HepG2 (cell line): ENCODE data around the gene ZNF608. TPM values are rescaled to one million over a fixed set of nuclear protein-coding genes. Genes with fewer than 3 reads are reported as not detected.

Experiments used
- ATAC-seq: fragments of 200-7000 bp; cut with Tn5 transposase; 3 replicates; pipeline ENCODE4 v1.9.1; 2020; ENCODE audit warnings: mild to moderate bottlenecking, moderate library complexity
- BruUV-seq: library from RNA; stranded (reverse); fragments of 400-500 nt; replicated peaks from 2 replicates; lab custom pipeline; 2021; lab: Mats Ljungman, UMichigan
- CTCF ChIA-PET: fragments of 300-600 bp; formaldehyde crosslinking; extraction: SDS; loops from one replicate; lab custom pipeline; 2021; ENCODE audit warnings: low total read pairs, inconsistent platforms, low intra/inter-chr PET ratio; lab: Yijun Ruan, JAX
- POLR2A ChIA-PET: fragments of 350-600 bp; sonication (Branson Sonifier 250); formaldehyde crosslinking; loops from one replicate; lab custom pipeline; 2020; ENCODE audit warnings: antibody characterized with exemption, inconsistent platforms; lab: Yijun Ruan, JAX
- DNase-seq: peaks from one replicate; pipeline ENCODE4 v3.0.0-alpha.2; 2015; ENCODE audit warnings: low spot score
- FAIRE-seq: peaks from 3 replicates; lab custom pipeline; 2011; peaks lifted over from hg19 to GRCh38; lab: Jason Lieb, UNC
- H2AFZ ChIP-seq: one replicate; pipeline ENCODE4 v1.6.1; 2011; ENCODE audit warnings: low read length, inconsistent platforms
- H3K27ac ChIP-seq: fragments of 300-600 bp; 3 replicates; pipeline ENCODE4 v1.8.0; 2011; ENCODE audit warnings: mixed run types, mild to moderate bottlenecking, mixed read lengths, low read length, inconsistent platforms; ENCODE audit not compliant: insufficient read depth; ENCODE audit errors: extremely low read length
- H3K27me3 ChIP-seq, 2 experiments: fragments of 200-600 bp in 1 of 2; 2 replicates in 1 of 2; 3 replicates in 1 of 2; pipeline versions ENCODE4 v1.6.0 to v1.8.0; 2011; ENCODE audit warnings: low read length in 2 of 2, mild to moderate bottlenecking in 2 of 2, moderate library complexity in 2 of 2, inconsistent platforms in 1 of 2; ENCODE audit not compliant: insufficient read depth in 2 of 2, control insufficient read depth in 1 of 2
- H3K36me3 ChIP-seq, 2 experiments: fragments of 200-600 bp in 1 of 2; replicated peaks in 1 of 2; 2 replicates in 1 of 2; 3 replicates in 1 of 2; pipeline versions ENCODE4 v1.5.1 to v1.8.0; 2011; ENCODE audit warnings: low read length in 2 of 2, inconsistent platforms in 1 of 2; ENCODE audit not compliant: insufficient read depth in 2 of 2, control insufficient read depth in 1 of 2
- H3K4me1 ChIP-seq: 2 replicates; pipeline ENCODE4 v1.5.1; 2012; ENCODE audit warnings: low read length, inconsistent platforms; ENCODE audit not compliant: insufficient read depth
- H3K4me2 ChIP-seq: 2 replicates; pipeline ENCODE4 v1.6.0; 2011; ENCODE audit warnings: low read depth, low read length, inconsistent platforms
- H3K4me3 ChIP-seq, 3 experiments: fragments of 200-600 bp in 1 of 3; sonication (generic), shearing (Covaris generic) in 1 of 3; replicated peaks in 1 of 3; 2 replicates each; pipeline ENCODE4 v1.5.1; 2011 to 2016; ENCODE audit warnings: low read length in 3 of 3, inconsistent platforms in 2 of 3, low read depth in 2 of 3, mild to moderate bottlenecking in 2 of 3, control low read depth in 1 of 3, mixed read lengths in 1 of 3; ENCODE audit not compliant: insufficient read depth in 1 of 3
- H3K79me2 ChIP-seq: one replicate; pipeline ENCODE4 v1.6.1; 2011; ENCODE audit warnings: low read length, inconsistent platforms; ENCODE audit not compliant: insufficient read depth
- H3K9ac ChIP-seq: 2 replicates; pipeline ENCODE4 v1.6.0; 2011; ENCODE audit warnings: mild to moderate bottlenecking, low read depth, low read length, inconsistent platforms; ENCODE audit not compliant: insufficient read depth
- H3K9me3 ChIP-seq: 2 replicates; pipeline ENCODE4 v1.5.1; 2012; ENCODE audit warnings: mild to moderate bottlenecking, low read length
- H4K20me1 ChIP-seq: 2 replicates; pipeline ENCODE4 v1.6.0; 2011; ENCODE audit warnings: inconsistent platforms, mild to moderate bottlenecking, low read length, moderate library complexity; ENCODE audit not compliant: insufficient read depth
- AFF4 ChIP-seq: sonication (generic); formaldehyde crosslinking; IDR thresholded peaks from 2 replicates; pipeline ENCODE4 v1.4.0; 2020; ENCODE audit warnings: missing genetic modification reagents
- MYC ChIP-seq: sonication (generic); formaldehyde crosslinking; IDR thresholded peaks from 2 replicates; pipeline ENCODE4 v1.9.0; 2021; ENCODE audit warnings: missing genetic modification reagents, borderline replicate concordance
- ZBED4 ChIP-seq: sonication (generic); formaldehyde crosslinking; IDR thresholded peaks from 2 replicates; pipeline ENCODE4 v1.4.0; 2020; ENCODE audit warnings: missing genetic modification reagents, borderline replicate concordance
- ZNF784 ChIP-seq: sonication (generic); formaldehyde crosslinking; IDR thresholded peaks from 2 replicates; pipeline ENCODE4 v1.5.1; 2020; ENCODE audit warnings: missing genetic modification reagents, mild to moderate bottlenecking, borderline replicate concordance
- ZSCAN5A ChIP-seq: sonication (generic); formaldehyde crosslinking; IDR thresholded peaks from 2 replicates; pipeline ENCODE4 v1.8.0; 2022; ENCODE audit warnings: mild to moderate bottlenecking, missing genetic modification reagents, borderline replicate concordance
- WGBS: methylation state at CpG from one replicate; pipeline ENCODE4 v1.1.6; 2017; ENCODE audit warnings: low lambda C conversion rate; 5-methylcytosine and 5-hydroxymethylcytosine counted together
- in situ Hi-C: cut with HindIII; loops from 2 replicates; pipeline ENCODE4 v1.10.0; 2017; ENCODE audit warnings: low pct_unique_long_range_greater_than_20kb; ENCODE audit not compliant: extremely low pct_ligation_motif_present
- intact Hi-C: fragments of 100-400 bp; cut with micrococcal nuclease; formaldehyde crosslinking; loops from one replicate; pipeline ENCODE4 v1.10.0; 2022; ENCODE audit not compliant: unreplicated experiment
- polyA plus RNA-seq, 8 experiments: library from polyadenylated mRNA; depleted of rRNA in 3 of 8; stranded (reverse) in 7 of 8; unstranded in 1 of 8; fragments of >200 nt; fragmentation: Illumina TruSeq in 4 of 8; extraction: Trizol in 4 of 8; gene quantifications; 2 replicates each; pipeline versions ENCODE4 v1.2.1 to v1.2.3, GENCODE V29; 2011 to 2016; ENCODE audit warnings: low read depth in 4 of 8, missing spikeins in 1 of 8, mixed read lengths in 1 of 8; ENCODE audit not compliant: insufficient read depth in 1 of 8
- total RNA-seq, 5 experiments: library from RNA; depleted of rRNA; stranded (reverse); fragments of >200 nt; fragmentation: Illumina TruSeq; extraction: Trizol; gene quantifications; 2 replicates each; pipeline ENCODE4 v1.2.3, GENCODE V29; 2016; ENCODE audit warnings: low read depth in 1 of 5

The ZNF608 gene
- total and polyA plus RNA-seq, 2 of the 13 experiments (the other 11 are each of a cell fraction or from before 2014, with no cell fraction given), result 0.66 to 0.91 TPM

DNA sequence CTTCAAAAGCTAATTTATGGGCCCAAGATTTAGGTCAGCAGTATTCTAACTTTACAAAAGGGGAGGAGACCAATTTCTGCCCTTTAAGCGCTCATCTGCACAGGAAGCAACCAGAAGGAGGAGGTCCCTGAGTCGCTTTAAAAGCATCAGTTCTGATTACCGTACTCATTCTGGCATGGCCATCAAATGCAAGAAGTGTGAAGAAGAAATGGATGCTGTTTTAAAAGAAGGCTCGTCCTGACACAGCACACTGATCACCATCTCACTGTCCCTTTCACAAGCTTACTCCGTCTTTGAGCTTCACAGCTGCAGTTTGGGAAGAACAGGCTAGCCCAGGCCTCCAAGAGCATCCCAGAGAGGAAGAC, 17.5 kb downstream of the ZNF608 start:
- 0 out of 5 replicates have a peak, but pooled peaks cover 0 to 2% of the 10 kb centered on the region in 2 experiments for H3K27me3 ChIP-seq
- no peak overlapping the region for H3K9ac ChIP-seq
- TF ChIP-seq ZNF784 (no peak), MYC (CRISPR knock-in tag) (no peak), AFF4 (CRISPR knock-in tag) (no peak), ZBED4 (CRISPR knock-in tag) (no peak), ZSCAN5A (CRISPR knock-in tag) (no peak)
- POLR2A ChIA-PET, result no interaction called here
- H3K4me2 ChIP-seq, result no peak overlapping the region
- no peak overlapping the region for H3K27ac ChIP-seq
- H3K9me3 ChIP-seq, result no peaks in the 10 kb centered on the region
- H3K79me2 ChIP-seq, result no peaks in the 10 kb centered on the region
- H3K4me1 ChIP-seq, result no peaks in the 10 kb centered on the region; the same call in 1 of the 2 replicates
- ATAC-seq (no peak), FAIRE-seq (no peak), DNase-seq (no peak)
- no peak overlapping the region for H3K4me3 ChIP-seq
- WGBS, result 61% methylated on average over 5 of the region's 5 CpGs
- intact Hi-C loops (no loop called here), in situ Hi-C loops (no loop called here)
- no peaks in the 10 kb centered on the region for H3K36me3 ChIP-seq
- no peaks in the 10 kb centered on the region for H4K20me1 ChIP-seq
- no TSS peak for BruUV-seq
- H2AFZ ChIP-seq, result no peak overlapping the region
- CTCF ChIA-PET, result no interaction called here
